HG02798 (cell line): ENCODE data around the gene CNR2.
A peak's percentile ranks its signal among the peaks of the same experiment; 100 is the strongest.
"Not testable (repeated sequence)": the region's sequence is repeated elsewhere in the genome, so short reads cannot be mapped to it uniquely, and the experiment has no call there.

Experiments
- ATAC-seq: cut with Tn5 transposase; IDR thresholded peaks from one replicate; pipeline ENCODE4 v1.9.1; 2021; ENCODE audit warnings: mild to moderate bottlenecking; ENCODE audit not compliant: unreplicated experiment, poor library complexity

CNR2 gene

DNA sequence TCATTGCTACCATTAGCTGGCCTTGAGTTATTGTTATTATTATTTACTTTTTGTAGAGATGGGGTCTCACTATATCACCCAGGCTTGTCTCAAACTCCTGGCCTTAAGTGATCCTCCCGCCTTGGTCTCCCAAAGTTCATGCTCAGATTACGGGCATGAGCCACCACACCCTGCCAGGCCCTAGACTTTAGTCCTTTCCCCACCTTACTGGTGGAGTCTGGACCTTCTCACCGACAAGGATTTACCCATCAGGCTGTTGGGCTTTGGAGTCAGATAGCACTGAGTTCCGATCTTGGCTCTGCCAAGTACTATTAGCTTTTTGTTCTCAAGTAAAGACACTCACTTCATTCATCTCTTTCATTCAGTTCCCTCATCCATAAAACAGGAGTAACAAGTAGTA, 17.2 kb downstream of the CNR2 start:
- no peak for ATAC-seq

DNA sequence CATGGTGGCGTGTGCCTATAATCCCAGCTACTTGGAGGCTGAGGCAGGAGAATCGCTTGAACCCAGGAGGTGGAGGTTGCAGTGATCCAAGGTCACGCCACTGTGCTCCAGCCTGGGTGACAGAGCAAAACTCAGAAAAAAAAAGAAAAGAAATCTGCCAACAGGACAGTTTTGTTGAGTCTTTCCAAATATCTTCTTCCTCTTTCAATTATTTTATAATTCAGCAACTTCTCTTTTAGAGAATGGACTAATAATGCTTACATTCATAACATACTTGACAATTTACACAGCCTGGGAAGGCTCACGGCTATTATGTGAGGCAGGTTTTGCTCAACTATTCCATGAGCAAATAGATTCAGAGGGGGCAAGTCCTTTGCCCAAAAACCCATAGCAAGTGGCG, 18.1 kb downstream of the CNR2 start:
- no peak for ATAC-seq

GRCh38 chr1:23889074-23889473, 24.1 kb downstream of the CNR2 start:
- peak; percentile 60 for ATAC-seq

DNA sequence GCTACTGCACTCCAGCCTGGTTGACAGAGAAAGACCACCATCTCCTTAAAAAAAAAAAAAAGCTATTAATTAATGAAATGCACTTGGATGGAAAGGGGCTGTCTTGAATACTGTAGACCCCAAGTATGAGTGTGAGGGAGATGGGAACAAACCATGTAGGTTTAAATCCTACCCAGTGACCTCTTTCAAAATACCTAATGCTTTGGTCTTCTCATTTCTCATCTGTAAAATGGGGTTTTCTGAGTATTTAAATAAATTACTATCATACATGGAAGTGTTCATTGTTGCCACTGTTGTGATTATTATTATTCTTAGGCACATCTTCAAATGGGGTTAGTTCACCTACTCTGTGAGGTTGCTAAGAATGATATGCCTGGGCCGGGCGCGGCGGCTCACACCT, 27.9 kb downstream of the CNR2 start:
- no peak for ATAC-seq

DNA sequence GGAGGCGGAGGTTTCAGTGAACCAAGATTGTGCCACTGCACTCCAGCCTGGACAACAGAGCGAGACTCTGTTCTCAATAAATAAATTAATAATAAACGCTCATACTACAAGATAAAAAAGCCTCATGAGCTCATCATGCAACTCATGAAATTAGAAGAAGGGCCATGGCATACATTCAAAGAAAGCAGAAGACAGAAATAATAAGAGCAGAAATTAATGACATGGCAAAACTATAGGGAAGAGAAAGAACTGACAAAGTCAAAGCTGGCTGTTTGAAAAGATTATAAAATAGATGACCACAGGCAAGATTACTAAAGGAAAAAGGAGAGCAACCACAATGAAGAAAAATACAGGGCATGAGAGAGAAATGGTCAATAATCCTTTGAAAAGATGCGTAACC, 30.4 kb downstream of the CNR2 start:
- ATAC-seq: no peak

DNA sequence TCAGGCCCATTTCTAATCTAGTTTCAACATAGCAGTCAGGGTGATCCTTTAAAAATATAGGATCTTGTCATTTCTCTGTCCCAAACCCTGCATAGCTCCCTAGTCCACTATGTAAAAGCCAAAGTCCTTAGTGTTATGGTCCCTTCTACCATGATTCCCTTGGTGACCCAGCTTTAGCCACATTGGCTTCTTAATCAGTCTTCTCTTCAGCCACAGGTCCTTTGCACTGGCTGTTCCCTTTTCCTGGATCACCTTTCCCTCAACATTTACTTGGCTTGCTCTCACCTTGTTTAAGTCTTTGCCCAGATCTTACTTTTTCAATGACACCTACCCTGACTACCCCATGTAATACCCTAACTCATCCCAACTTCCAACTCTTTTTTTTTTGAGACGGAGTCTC, 33.4 kb downstream of the CNR2 start:
- ATAC-seq: no peak

- no peak for ATAC-seq
These were observed 34.5 kb downstream of the CNR2 start for GRCh38 chr1:23878668-23879067.

DNA sequence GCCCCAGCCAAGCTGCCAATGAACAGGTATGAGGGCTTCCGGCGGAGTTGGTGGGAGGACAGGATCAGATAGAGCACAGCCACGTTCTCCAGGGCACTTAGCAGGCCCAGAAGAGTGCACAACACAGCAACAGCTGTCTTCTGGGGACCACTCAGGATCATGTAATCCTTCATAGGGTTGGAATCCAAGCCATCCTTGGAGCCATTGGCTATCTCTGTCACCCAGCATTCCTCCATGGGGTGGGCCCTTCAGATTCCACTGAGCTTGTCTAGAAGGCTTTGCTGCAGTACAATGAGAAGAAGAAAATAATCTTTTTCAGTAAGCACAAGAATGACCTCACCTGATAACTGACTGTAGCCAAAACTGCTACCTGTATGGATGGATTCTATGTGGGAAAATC, 37.8 kb downstream of the CNR2 start:
- no peak for ATAC-seq

DNA sequence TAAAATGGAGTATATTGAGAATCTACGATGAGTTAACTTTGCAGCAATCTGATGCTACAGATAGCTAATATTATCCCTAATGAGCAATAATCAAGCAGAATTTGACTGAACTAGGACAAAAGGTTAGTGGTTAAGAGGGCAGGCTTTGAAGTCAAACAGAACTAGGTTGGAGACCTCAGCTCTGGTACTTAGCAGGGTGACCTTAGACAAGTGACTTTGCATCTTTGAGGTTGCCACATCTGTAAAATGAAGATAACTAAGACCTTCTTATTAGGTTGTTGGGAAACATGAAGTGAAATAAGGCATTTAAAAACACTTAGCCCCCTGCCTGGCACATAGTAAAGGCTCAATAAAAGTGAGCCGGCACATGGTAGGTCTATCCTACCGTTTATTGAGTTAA, 40.7 kb downstream of the CNR2 start:
- ATAC-seq: no peak

DNA sequence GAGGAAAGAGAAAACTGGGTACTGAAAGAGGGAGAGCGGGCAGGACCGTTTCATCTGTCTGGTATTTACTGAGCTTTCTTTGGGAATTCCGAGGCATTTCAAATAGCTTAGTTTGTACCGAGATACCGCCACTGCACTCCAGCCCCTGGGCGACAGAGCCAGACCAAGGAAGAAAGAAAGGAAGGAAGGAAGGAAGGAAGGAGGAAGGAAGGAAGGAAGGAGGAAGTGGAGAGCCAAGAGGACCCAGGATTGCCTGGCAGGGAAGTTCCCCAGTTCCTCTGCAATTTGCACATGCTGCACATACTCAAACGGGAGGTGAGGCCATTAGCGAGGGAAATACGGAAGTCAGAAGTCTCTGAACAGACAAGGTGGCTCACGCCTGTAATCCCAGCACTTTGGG, 44.1 kb downstream of the CNR2 start:
- ATAC-seq: no peak

DNA sequence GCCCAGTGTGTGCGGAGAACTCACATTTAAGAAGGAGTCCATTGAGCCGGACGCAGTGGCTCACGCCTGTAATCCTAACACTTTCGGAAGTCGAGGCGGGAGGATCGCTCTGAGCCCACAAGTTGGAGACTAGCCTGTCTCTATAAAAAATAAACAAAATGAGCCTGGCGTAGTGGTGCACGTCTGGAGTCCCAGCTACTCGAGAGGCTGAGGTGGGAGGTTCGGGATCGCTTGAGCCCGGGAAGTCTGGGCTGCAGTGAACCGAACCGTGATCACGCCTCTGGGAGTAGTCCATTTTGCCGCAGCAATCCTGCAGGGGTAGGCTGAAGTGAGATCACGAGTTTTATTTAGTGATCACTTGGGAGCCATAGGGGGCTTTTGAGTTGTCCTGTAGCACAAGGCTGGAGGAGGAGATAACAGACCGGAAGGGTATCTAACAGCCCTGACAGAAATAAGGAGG, 44.6 kb downstream of the CNR2 start:
- no peak for ATAC-seq

DNA sequence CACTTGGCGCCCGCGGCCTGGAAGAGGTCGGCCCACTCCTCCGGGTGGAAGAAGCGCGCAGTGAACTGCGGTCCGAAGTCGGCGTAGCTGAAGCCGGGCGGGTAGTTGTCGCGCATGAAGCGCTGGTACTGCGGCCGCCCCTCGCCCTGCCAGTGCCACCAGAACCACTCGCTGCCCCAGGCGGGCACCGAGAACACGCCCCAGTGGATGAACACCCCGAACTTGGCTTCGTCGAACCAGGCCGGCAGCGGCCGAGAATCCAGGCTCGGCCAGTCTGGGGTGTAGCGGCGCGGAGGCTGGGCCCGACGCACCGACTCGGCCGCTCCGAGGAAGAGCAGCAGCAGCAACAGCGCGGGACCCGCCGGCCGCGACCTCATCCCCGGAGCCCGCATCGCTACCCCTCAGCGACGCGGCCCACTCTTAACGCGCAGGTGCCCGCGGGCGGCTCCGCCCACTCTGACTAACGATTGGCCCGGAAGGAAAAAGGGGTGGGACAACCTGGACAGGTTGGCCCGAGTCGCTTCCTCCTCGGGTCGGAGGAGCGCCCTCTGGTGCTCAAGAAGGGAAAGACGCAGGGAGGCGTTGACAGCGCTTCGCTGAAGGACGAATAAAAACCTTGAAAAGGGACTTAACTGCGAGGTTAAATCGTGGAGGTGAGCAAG, 45.1 kb downstream of the CNR2 start, which contains the start of gene FUCA1:
Gene FUCA1, minus strand, starts transcription at position 396 of the 662 bp plus-strand sequence. Its CDS starts 4 bp downstream, at position 392.
- ATAC-seq: peak; percentile 94

- ATAC-seq: no peak
These were observed 45.6 kb downstream of the CNR2 start for GRCh38 chr1:23867542-23867894.

DNA sequence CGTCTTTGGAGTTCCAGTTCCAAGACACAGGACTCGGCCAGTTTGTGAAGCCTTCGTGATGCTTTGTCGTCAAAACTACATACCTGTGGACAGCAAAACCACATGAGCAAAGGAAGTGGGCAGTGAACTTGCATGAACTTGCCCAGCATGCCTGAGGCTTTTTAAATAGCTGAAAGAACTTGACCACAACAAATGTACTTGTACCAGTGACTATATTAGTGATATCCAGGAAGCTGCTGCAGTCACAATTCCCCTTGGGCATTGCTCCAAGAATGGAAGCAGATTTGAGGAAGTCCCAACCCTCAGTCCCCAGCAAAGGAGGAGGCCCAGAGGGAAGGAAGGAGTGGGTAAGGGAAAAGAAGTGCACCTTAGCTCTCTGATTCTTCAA, 47.6 kb downstream of the CNR2 start:
- ATAC-seq: no peak

- no peak for ATAC-seq
These were observed 48.2 kb downstream of the CNR2 start for GRCh38 chr1:23864801-23865542.

DNA sequence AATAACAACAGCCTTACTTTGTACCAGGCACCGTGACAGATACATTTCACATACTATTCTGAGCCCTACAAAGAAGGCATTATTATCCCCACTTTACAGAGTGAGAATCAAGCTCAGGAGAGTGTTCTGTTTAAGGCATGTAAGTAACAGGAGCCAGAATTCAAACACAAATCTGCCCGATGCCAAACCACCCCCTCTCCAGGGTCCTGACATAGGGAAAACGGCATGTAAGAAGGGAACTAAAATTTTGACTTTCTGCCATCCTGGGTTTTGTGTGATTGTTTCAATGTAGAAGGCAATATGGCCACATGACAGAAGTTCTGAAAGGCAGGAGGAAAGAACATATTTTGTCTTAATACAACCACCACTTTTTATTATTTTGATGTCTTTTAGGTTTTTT, 50.5 kb downstream of the CNR2 start:
- no peak for ATAC-seq

DNA sequence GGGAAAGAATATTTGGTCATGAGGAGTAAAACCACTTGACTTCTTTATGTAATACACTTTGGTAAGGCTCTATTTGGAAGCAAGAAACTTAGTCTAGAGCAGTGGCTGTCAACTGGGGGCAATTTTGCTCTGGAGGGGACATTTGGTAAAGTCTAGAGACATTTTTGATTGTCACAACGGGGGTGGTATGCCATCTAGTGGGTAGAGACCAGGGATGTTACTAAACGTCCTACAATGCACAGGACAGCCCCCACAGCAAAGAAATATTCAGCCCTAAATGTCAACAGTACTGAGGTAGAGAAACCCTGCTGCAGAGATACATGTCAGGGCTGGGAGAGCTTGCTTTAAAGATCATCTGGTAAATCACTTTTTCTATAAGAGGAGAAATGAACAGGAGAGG, 58.6 kb downstream of the CNR2 start:
- no peak for ATAC-seq

DNA sequence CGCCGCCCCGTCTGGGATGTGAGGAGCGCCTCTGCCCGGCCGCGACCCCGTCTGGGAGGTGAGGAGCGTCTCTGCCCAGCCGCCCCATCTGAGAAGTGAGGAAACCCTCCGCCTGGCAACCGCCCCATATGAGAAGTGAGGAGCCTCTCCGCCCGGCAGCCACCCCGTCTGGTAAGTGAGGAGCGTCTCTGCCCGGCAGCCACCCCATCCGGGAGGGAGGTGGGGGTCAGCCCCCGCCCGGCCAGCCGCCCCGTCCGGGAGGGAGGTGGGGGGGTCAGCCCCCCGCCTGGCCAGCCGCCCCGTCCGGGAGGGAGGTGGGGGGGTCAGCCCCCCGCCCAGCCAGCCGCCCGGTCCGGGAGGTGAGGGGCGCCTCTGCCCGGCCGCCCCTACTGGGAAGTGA, 60.0 kb downstream of the CNR2 start:
- ATAC-seq: not testable (repeated sequence)

DNA sequence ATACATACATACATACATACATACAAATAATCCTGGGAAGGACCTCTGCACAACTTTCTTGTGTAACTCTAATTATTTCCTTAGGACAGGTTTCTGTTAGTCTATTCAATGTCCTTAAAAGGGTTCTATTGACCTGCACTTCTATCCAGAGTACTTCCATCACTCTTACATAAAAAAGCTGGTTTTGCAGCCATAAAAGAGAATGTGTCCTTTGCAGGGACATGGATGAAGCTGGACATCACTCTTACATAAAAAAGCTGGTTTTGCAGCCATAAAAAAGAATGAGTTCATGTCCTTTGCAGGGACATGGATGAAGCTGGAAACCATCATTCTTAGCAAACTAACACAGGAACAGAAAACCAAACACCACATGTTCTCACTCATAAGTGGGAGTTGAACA, 61.8 kb downstream of the CNR2 start:
- not testable (repeated sequence) for ATAC-seq

- no peak for ATAC-seq
These were observed 64.2 kb downstream of the CNR2 start for GRCh38 chr1:23848673-23849616.
